ACHN (cell line): ENCODE measurements around the gene SMG7.
A peak's percentile ranks its signal among the peaks of the same experiment; 100 is the strongest.
"Not testable (repeated sequence)": the region's sequence is repeated elsewhere in the genome, so short reads cannot be mapped to it uniquely, and the experiment has no call there.

Experiments used
- DNase-seq: peaks from one replicate; pipeline ENCODE4 v3.0.0-alpha.2; 2015
- in situ Hi-C: cut with HindIII; loops from 2 replicates; pipeline ENCODE4 v1.10.0; 2017; ENCODE audit warnings: low sequenced_read_pairs, low pct_ligation_motif_present, low pct_unique_long_range_greater_than_20kb

Gene SMG7, protein sequence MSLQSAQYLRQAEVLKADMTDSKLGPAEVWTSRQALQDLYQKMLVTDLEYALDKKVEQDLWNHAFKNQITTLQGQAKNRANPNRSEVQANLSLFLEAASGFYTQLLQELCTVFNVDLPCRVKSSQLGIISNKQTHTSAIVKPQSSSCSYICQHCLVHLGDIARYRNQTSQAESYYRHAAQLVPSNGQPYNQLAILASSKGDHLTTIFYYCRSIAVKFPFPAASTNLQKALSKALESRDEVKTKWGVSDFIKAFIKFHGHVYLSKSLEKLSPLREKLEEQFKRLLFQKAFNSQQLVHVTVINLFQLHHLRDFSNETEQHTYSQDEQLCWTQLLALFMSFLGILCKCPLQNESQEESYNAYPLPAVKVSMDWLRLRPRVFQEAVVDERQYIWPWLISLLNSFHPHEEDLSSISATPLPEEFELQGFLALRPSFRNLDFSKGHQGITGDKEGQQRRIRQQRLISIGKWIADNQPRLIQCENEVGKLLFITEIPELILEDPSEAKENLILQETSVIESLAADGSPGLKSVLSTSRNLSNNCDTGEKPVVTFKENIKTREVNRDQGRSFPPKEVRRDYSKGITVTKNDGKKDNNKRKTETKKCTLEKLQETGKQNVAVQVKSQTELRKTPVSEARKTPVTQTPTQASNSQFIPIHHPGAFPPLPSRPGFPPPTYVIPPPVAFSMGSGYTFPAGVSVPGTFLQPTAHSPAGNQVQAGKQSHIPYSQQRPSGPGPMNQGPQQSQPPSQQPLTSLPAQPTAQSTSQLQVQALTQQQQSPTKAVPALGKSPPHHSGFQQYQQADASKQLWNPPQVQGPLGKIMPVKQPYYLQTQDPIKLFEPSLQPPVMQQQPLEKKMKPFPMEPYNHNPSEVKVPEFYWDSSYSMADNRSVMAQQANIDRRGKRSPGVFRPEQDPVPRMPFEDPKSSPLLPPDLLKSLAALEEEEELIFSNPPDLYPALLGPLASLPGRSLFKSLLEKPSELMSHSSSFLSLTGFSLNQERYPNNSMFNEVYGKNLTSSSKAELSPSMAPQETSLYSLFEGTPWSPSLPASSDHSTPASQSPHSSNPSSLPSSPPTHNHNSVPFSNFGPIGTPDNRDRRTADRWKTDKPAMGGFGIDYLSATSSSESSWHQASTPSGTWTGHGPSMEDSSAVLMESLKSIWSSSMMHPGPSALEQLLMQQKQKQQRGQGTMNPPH

GRCh38 chr1:183472488-183473216, at the start of gene SMG7:
TSS of gene SMG7 (plus strand) at chr1:183472499. CDS start at chr1:183472621, 122 bp downstream.
- DNase-seq, result peak; percentile 48

GRCh38 chr1:183423541-183423940, 48.8 kb upstream of the SMG7 start:
- in situ Hi-C loops, result no loop called here
- no peak for DNase-seq

More at GRCh38 chr1:183472488-183473216, at the start of gene SMG7:
- in situ Hi-C loops, result no loop called here

GRCh38 chr1:183424691-183425090, 47.6 kb upstream of the SMG7 start:
- no peak for DNase-seq
- in situ Hi-C loops, result no loop called here

DNA sequence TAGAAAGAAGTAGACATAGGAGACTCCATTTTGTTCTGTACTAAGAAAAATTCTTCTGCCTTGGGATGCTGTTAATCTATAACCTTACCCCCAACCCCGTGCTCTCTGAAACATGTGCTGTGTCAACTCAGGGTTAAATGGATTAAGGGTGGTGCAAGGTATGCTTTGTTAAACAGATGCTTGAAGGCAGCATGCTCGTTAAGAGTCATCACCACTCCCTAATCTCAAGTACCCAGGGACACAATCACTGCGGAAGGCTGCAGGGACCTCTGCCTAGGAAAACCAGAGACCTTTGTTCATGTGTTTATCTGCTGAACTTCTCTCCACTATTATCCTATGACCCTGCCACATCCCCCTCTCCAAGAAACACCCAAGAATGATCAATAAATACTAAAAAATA, 44.7 kb upstream of the SMG7 start:
- in situ Hi-C loops, DNase-seq: not testable (repeated sequence)

DNA sequence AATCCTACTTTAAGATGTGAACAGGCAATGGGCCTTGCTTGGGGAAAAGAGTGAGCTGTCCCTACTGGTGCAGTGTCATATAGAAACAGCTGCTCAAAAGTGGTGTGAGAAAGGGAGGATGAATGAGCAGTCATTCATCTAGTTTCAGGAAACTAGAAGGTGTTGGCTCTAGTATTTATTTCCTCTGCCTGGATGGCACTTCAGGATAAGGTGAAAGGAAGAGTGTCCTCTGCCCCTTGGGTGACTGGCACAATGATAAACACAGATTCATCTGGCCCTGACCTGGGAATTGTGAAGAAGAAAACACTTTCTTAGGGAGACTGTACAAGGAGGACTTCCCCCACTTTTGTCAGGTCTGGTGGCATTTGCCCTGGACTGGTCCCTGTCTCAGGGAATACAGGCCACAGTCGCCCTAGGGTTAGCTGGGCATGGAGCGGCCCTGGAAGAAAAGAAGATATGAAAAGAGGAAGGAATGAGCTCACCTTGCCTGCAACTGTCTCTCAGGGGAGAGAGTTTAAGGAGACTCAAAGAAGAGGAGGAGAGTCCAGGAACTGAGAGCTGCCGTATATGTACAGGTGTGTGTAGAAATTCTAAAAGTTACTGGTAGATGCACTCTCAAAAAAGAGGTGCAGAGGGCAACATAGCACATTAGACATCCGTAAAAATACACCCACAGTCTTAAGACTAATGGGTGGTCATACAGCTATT, 40.3 kb upstream of the SMG7 start:
- DNase-seq, result no peak
- in situ Hi-C loops, result no loop called here

DNA sequence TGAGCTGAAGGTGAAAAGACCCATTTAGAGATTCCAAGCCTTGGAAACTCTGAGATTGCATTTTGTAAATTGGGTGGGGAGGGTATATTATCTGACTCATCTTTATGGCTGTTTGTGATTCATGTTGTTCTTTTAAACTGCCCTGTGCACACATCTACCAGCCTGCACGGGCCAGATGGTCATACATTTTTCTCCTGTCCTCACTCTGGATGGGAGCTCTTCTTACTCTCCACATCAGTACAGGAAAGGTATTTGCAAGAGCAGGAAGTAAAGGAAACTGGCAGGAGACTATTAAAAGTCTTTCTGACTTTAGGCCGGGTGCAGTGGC, 39.8 kb upstream of the SMG7 start:
- DNase-seq, result no peak
- in situ Hi-C loops, result no loop called here

- in situ Hi-C loops, result no loop called here
These were observed 38.6 kb upstream of the SMG7 start for GRCh38 chr1:183433703-183434102.

GRCh38 chr1:183435497-183435896, 36.8 kb upstream of the SMG7 start:
- no peak for DNase-seq
- in situ Hi-C loops, result no loop called here

More at GRCh38 chr1:183433703-183434102, 38.6 kb upstream of the SMG7 start:
- no peak for DNase-seq

DNA sequence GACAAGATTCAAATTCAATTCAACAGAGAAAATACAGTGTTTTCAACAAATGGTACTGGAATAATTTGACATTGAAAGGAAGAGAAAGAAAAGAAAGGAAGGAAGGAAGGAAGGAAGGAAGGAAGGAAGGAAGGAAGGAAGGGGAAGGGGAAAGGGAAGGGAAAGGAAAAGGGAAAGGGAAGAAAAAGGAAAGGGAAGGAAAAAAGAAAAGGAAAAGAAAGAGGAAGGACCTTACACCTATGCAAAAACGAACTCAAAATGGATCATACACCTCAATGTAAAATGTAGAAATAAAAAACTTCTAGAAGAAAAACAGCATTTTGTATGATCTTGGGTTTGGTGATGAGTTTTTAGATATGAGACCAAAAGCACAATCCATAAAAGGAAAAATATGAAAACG, 34.2 kb upstream of the SMG7 start:
- no peak for DNase-seq

GRCh38 chr1:183443011-183443410, 29.3 kb upstream of the SMG7 start:
- no peak for DNase-seq
- in situ Hi-C loops, result no loop called here

More for the DNA sequence above, 34.2 kb upstream of the SMG7 start:
- in situ Hi-C loops, result no loop called here

- in situ Hi-C loops, result no loop called here
- no peak for DNase-seq
These were observed 28.8 kb upstream of the SMG7 start for GRCh38 chr1:183443466-183443865.

- DNase-seq, result no peak
- in situ Hi-C loops, result no loop called here
These were observed 28.1 kb upstream of the SMG7 start for GRCh38 chr1:183444243-183444642.

DNA sequence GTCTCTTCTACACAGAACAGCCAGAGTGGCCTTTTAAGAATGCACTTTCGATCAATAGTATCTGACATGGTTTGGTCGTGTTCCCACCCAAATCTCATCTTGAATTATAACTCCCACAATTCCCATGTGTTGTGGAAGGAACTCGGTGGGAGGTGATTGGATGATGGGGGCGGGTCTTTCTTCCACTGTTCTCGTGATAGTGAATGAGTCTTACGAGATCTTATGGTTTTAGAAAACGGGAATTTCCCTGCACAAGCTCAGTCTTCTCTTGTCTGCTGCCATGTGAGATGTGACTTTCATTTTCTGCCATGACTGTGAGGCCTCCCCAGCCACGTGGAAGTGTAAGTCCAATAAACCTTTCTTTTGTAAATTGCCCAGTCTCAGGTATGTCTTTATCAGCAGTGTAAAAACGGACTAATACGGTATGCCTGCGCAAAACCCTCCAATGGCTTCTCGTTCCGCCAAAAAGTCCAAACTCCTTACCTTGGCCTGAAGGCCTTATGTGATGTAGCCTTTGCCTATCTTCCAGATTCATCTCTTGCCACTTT, 23.0 kb upstream of the SMG7 start:
- no peak for DNase-seq
- in situ Hi-C loops, result no loop called here

DNA sequence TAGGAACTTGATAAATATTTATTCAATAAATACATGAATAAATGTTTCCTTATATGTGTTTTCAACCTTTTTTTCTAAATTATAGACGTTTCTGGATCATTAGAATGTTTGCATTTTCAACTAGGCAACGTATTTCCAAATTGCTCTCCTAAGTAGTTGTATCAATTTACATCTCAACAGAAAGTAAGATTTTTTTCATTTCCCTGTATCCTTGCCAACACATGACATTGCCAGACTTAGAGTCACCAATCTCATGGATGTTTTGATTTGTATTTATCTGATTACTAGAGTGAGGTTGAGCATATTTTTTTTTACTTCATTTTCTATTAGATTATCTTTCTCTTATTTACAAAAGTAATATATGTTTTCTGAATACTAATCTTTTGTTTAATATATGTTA, 22.2 kb upstream of the SMG7 start:
- in situ Hi-C loops, result no loop called here
- DNase-seq, result no peak

- no peak for DNase-seq
- in situ Hi-C loops, result no loop called here
These were observed 17.9 kb upstream of the SMG7 start for GRCh38 chr1:183454377-183454776.

DNA sequence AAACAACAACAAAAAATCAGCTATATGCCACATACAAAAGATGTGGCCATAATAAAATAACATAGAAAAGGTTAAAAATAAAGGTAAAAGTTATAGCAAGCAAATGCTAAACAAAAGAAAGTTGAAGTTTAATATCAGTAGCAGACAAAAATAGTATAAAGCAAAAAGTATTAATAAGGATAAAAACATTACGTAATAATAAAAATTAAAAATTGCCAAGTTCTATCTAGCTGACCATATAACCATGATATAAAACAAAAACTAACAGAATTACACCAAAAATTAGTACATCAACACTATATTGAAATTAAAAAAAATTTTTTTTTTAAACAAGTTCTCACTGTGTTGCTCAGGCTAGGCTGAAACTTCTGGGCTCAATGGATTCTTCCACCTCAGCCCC, 15.5 kb upstream of the SMG7 start:
- DNase-seq, result no peak
- in situ Hi-C loops, result no loop called here

DNA sequence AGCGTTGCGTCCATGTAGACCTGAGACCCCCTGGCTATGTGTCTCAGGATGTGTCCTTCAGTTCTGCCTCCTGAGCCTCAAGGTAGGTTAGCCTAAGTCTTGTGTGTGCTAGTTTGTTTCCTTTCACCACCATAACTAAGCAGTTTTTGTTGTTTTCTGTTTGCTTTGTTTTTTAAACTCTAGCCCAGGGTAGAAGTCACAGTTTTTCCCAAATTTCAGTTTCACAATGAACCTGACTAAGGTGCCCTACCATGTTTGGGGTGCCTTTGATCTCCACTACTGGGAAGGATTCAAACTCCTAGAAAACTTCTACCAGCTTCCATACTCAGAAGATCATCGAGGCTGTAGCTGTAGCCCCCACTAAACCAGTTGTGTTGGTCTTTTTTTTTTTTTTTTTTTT, 14.8 kb upstream of the SMG7 start:
- in situ Hi-C loops, result no loop called here
- DNase-seq, result no peak

- in situ Hi-C loops, result no loop called here
- no peak for DNase-seq
These were observed 11.7 kb upstream of the SMG7 start for GRCh38 chr1:183460596-183460995.
